HCT116 (cell line): Measurements from ENCODE around the gene DPH2. TPM values are rescaled to one million over a fixed set of nuclear protein-coding genes. Genes with fewer than 3 reads are reported as not detected.

Source experiments
- ATAC-seq: fragments of 200-7000 bp; cut with Tn5 transposase; 2 replicates; pipeline ENCODE4 v1.9.1; 2020; ENCODE audit warnings: mild to moderate bottlenecking, moderate library complexity
- BruUV-seq: library from RNA; stranded (reverse); fragments of 400-500 nt; replicated peaks from 2 replicates; lab custom pipeline; 2021; lab: Mats Ljungman, UMichigan
- CTCF ChIA-PET: fragments of 300-600 bp; sonication (Branson Sonifier 250); formaldehyde crosslinking; loops from one replicate; lab custom pipeline; 2021; ENCODE audit warnings: antibody characterized with exemption; lab: Charles Lee
- POLR2A ChIA-PET: fragments of 300-600, 350-600 bp; sonication (Branson Sonifier 250); formaldehyde crosslinking; loops from one replicate; lab custom pipeline; 2021; ENCODE audit warnings: antibody characterized with exemption; lab: Charles Lee
- RAD21 ChIA-PET, 2 experiments: fragments of 300-600 bp; sonication (Branson Sonifier 250); formaldehyde crosslinking; loops; one replicate each; lab custom pipeline; 2023; ENCODE audit warnings: low total read pairs in 2 of 2; ENCODE audit not compliant: uncharacterized antibody in 2 of 2, unreplicated experiment in 2 of 2, low non-redundant PET in 1 of 2; lab: Charles Lee
- DNase-seq: peaks from one replicate; pipeline ENCODE4 v3.0.0-alpha.2; 2010; ENCODE audit warnings: low read depth, low spot score
- H2AFZ ChIP-seq: fragments of 200-600 bp; shearing (Covaris generic), sonication (generic); 2 replicates; pipeline ENCODE4 v1.6.1; 2017; ENCODE audit warnings: low read depth, mixed run types, mixed read lengths, antibody characterized with exemption, low read length; ENCODE audit not compliant: poor library complexity, severe bottlenecking
- H3K27ac ChIP-seq: 2 replicates; pipeline ENCODE4 v1.5.1; 2012; ENCODE audit warnings: low read depth, low read length
- H3K27me3 ChIP-seq: fragments of 200-600 bp; sonication (generic); 2 replicates; pipeline ENCODE4 v1.6.1; 2016; ENCODE audit warnings: mixed run types, low read length, mixed read lengths; ENCODE audit not compliant: insufficient read depth
- H3K36me3 ChIP-seq, 2 experiments: fragments of 200-500 bp in 1 of 2; fragments of 200-600 bp in 1 of 2; sonication (Bioruptor generic) in 1 of 2; sonication (generic) in 1 of 2; 2 replicates each; pipeline versions ENCODE4 v1.5.1 to v1.6.1; 2014 to 2016; ENCODE audit warnings: low read length in 2 of 2, inconsistent platforms in 1 of 2, mixed read lengths in 1 of 2, mixed run types in 1 of 2; ENCODE audit not compliant: insufficient read depth in 2 of 2, control insufficient read depth in 1 of 2
- H3K4me1 ChIP-seq, 2 experiments: fragments of 200-600 bp in 1 of 2; sonication (generic) in 1 of 2; 2 replicates each; pipeline versions ENCODE4 v1.5.1 to v1.6.1; 2012 to 2017; ENCODE audit warnings: low read length in 2 of 2, inconsistent platforms in 1 of 2, mild to moderate bottlenecking in 1 of 2, mixed read lengths in 1 of 2, mixed run types in 1 of 2, moderate library complexity in 1 of 2; ENCODE audit not compliant: insufficient read depth in 2 of 2, control insufficient read depth in 1 of 2
- H3K4me2 ChIP-seq: fragments of 200-600 bp; sonication (generic); 2 replicates; pipeline ENCODE4 v1.6.1; 2017; ENCODE audit warnings: mixed run types, low read length, mixed read lengths
- H3K4me3 ChIP-seq, 2 experiments: fragments of 200-600 bp in 1 of 2; sonication (generic) in 1 of 2; replicated peaks in 1 of 2; 2 replicates each; pipeline ENCODE4 v1.5.1; 2011 to 2016; ENCODE audit warnings: low read length in 2 of 2, control low read depth in 1 of 2, low read depth in 1 of 2, mild to moderate bottlenecking in 1 of 2, mixed read lengths in 1 of 2, mixed run types in 1 of 2
- H3K79me2 ChIP-seq: fragments of 200-600 bp; sonication (generic); 2 replicates; pipeline ENCODE4 v1.6.1; 2017; ENCODE audit warnings: mild to moderate bottlenecking, mixed run types, low read length, moderate library complexity, mixed read lengths; ENCODE audit not compliant: insufficient read depth
- H3K9ac ChIP-seq: fragments of 200-600 bp; sonication (generic); 2 replicates; pipeline ENCODE4 v1.6.1; 2016; ENCODE audit warnings: low read length, mixed read lengths
- H3K9me2 ChIP-seq: fragments of 200-600 bp; sonication (generic), shearing (Covaris generic); 2 replicates; pipeline ENCODE4 v1.6.1; 2017; ENCODE audit warnings: mixed run types, mild to moderate bottlenecking, moderate library complexity; ENCODE audit not compliant: insufficient read depth
- H3K9me3 ChIP-seq, 2 experiments: fragments of 200-500 bp in 1 of 2; fragments of 200-600 bp in 1 of 2; sonication (Bioruptor generic) in 1 of 2; sonication (generic) in 1 of 2; 2 replicates each; pipeline ENCODE4 v1.6.1; 2014 to 2017; ENCODE audit warnings: low read length in 2 of 2, mixed read lengths in 2 of 2, inconsistent platforms in 1 of 2, low read depth in 1 of 2, mild to moderate bottlenecking in 1 of 2, mixed run types in 1 of 2, moderate library complexity in 1 of 2; ENCODE audit not compliant: control insufficient read depth in 1 of 2, insufficient read depth in 1 of 2
- H4K20me1 ChIP-seq: fragments of 200-600 bp; sonication (generic), shearing (Covaris generic); 2 replicates; pipeline ENCODE4 v1.6.1; 2017; ENCODE audit warnings: mixed run types, mild to moderate bottlenecking, moderate library complexity; ENCODE audit not compliant: insufficient read depth
- CBX3 ChIP-seq: IDR thresholded peaks from 2 replicates; pipeline ENCODE4 v1.6.1; 2012; ENCODE audit warnings: low read depth
- EGR1 ChIP-seq: IDR thresholded peaks from 2 replicates; pipeline ENCODE4 v1.6.1; 2012; ENCODE audit warnings: low read depth
- ELF1 ChIP-seq: IDR thresholded peaks from 2 replicates; pipeline ENCODE4 v1.6.1; 2012; ENCODE audit warnings: low read depth, borderline replicate concordance
- EZH2 ChIP-seq: fragments of 200-600 bp; sonication (generic); IDR thresholded peaks from 2 replicates; pipeline ENCODE4 v1.6.1; 2017; ENCODE audit warnings: antibody characterized with exemption, mixed run types
- FOSL1 ChIP-seq: IDR thresholded peaks from 2 replicates; pipeline ENCODE4 v1.6.1; 2012; ENCODE audit warnings: low read depth
- JUND ChIP-seq: IDR thresholded peaks from 2 replicates; pipeline ENCODE4 v1.6.1; 2012
- POLR2A ChIP-seq: IDR thresholded peaks from 2 replicates; pipeline ENCODE4 v1.7.0; 2011; ENCODE audit warnings: borderline replicate concordance; ENCODE audit not compliant: insufficient read depth, insufficient read length; ENCODE audit errors: extremely low read depth
- RAD21 ChIP-seq: IDR thresholded peaks from 2 replicates; pipeline ENCODE4 v1.6.1; 2012; ENCODE audit warnings: low read depth, mild to moderate bottlenecking
- YY1 ChIP-seq: IDR thresholded peaks from 2 replicates; pipeline ENCODE4 v1.6.1; 2011; ENCODE audit warnings: low read length, low read depth, moderate library complexity, mild to moderate bottlenecking; ENCODE audit not compliant: insufficient replicate concordance; ENCODE audit errors: extremely low read depth
- ZFX ChIP-seq: fragments of 450-650 bp; IDR thresholded peaks from 2 replicates; pipeline ENCODE4 v1.6.1; 2017
- intact Hi-C: fragments of 100-400 bp; cut with micrococcal nuclease; formaldehyde crosslinking; loops from 2 replicates; pipeline ENCODE4 v1.10.0; 2022
- total RNA-seq: library from RNA; stranded (reverse); gene quantifications from one replicate; pipeline ENCODE4 v1.2.1, GENCODE V29; 2021; ENCODE audit not compliant: unreplicated experiment
- TF ChIP-seq, protein P1 (sequence below), 3 experiments: fragments of 200-600 bp in 1 of 3; sonication (generic) in 1 of 3; IDR thresholded peaks in 2 of 3; conservative IDR thresholded peaks in 1 of 3; 2 replicates each; pipeline ENCODE4 v1.5.1; 2012 to 2017; ENCODE audit warnings: low read depth in 2 of 3, low read length in 2 of 3, antibody characterized with exemption in 1 of 3, borderline replicate concordance in 1 of 3, control low read depth in 1 of 3, mild to moderate bottlenecking in 1 of 3, mixed read lengths in 1 of 3, mixed run types in 1 of 3, moderate library complexity in 1 of 3; ENCODE audit not compliant: insufficient read depth in 1 of 3
- TF ChIP-seq, protein P2 (sequence below): IDR thresholded peaks from 2 replicates; pipeline ENCODE4 v1.6.1; 2012
- TF ChIP-seq, protein P3 (sequence below): IDR thresholded peaks from 2 replicates; pipeline ENCODE4 v1.6.1; 2011; ENCODE audit warnings: mild to moderate bottlenecking, low read length, moderate library complexity; ENCODE audit not compliant: insufficient replicate concordance; ENCODE audit errors: extremely low read depth
- TF ChIP-seq, protein P4 (sequence below): IDR thresholded peaks from 2 replicates; pipeline ENCODE4 v1.6.1; 2012

The DPH2 gene
- total RNA-seq, 1 experiment from 2014 or later: 53.2 TPM

DNA sequence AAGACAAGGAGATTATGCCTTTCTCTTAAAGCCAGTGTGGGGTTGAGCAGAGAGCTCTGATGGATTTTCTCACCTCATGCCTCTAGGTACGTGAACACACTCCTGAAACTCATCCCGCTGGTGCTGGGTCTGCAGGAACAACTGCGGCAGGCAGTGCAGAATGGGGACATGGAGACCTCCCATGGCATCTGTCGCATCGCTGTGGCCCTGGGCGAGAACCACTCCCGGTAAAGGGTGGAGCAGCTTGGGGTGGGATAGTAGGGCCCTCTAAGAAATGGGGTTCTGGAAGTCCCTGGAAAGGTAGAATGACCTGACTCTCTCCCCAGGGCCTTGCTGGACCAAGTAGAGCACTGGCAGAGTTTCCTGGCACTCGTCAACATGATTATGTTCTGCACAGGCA lies 13.6 kb upstream of the DPH2 start:
- Histone ChIP-seq H3K9me3 (no peaks in the 10 kb centered on the region), H3K4me1 (no peaks in the 10 kb centered on the region), H3K27ac (no peak overlapping the region), H3K4me3 (no peak overlapping the region), H3K36me3 (peaks cover 0 to 4% of the 10 kb centered on the region in 2 experiments; a peak in 1 of 4 replicates), H3K9me2 (no peaks in the 10 kb centered on the region), H3K4me2 (no peak overlapping the region), H2AFZ (no peak overlapping the region), H4K20me1 (no peaks in the 10 kb centered on the region), H3K27me3 (no peaks in the 10 kb centered on the region), H3K9ac (no peak overlapping the region), H3K79me2 (no peaks in the 10 kb centered on the region)
- DNase-seq: no peak
- ChIA-PET CTCF (no interaction called here), POLR2A (interaction anchor here (1.3 kb wide), 1 partner anchor 13 kb away, joined by 3 read pairs; the partner anchor contains the start of gene DPH2), RAD21 (no interaction called here)
- TF ChIP-seq POLR2A (no peak), YY1 (no peak), EZH2 (no peak), JUND (no peak), EGR1 (no peak), RAD21 (no peak), FOSL1 (no peak), ELF1 (no peak), ZFX (no peak), CBX3 (no peak)
- TF ChIP-seq, protein P1, sequence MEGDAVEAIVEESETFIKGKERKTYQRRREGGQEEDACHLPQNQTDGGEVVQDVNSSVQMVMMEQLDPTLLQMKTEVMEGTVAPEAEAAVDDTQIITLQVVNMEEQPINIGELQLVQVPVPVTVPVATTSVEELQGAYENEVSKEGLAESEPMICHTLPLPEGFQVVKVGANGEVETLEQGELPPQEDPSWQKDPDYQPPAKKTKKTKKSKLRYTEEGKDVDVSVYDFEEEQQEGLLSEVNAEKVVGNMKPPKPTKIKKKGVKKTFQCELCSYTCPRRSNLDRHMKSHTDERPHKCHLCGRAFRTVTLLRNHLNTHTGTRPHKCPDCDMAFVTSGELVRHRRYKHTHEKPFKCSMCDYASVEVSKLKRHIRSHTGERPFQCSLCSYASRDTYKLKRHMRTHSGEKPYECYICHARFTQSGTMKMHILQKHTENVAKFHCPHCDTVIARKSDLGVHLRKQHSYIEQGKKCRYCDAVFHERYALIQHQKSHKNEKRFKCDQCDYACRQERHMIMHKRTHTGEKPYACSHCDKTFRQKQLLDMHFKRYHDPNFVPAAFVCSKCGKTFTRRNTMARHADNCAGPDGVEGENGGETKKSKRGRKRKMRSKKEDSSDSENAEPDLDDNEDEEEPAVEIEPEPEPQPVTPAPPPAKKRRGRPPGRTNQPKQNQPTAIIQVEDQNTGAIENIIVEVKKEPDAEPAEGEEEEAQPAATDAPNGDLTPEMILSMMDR (IDR thresholded peaks at IDR 0.05 in 2 of 3, conservative IDR thresholded peaks at IDR 0.05 in 1 of 3; ENCODE audit: borderline replicate concordance in 1 of 3, insufficient read depth in 1 of 3, low read depth in 2 of 3, low read length in 2 of 3): no peak
- TF ChIP-seq, protein P2, sequence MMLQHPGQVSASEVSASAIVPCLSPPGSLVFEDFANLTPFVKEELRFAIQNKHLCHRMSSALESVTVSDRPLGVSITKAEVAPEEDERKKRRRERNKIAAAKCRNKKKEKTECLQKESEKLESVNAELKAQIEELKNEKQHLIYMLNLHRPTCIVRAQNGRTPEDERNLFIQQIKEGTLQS: no peak
- TF ChIP-seq, protein P3, sequence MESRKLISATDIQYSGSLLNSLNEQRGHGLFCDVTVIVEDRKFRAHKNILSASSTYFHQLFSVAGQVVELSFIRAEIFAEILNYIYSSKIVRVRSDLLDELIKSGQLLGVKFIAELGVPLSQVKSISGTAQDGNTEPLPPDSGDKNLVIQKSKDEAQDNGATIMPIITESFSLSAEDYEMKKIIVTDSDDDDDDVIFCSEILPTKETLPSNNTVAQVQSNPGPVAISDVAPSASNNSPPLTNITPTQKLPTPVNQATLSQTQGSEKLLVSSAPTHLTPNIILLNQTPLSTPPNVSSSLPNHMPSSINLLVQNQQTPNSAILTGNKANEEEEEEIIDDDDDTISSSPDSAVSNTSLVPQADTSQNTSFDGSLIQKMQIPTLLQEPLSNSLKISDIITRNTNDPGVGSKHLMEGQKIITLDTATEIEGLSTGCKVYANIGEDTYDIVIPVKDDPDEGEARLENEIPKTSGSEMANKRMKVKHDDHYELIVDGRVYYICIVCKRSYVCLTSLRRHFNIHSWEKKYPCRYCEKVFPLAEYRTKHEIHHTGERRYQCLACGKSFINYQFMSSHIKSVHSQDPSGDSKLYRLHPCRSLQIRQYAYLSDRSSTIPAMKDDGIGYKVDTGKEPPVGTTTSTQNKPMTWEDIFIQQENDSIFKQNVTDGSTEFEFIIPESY: no peak
- TF ChIP-seq, protein P4, sequence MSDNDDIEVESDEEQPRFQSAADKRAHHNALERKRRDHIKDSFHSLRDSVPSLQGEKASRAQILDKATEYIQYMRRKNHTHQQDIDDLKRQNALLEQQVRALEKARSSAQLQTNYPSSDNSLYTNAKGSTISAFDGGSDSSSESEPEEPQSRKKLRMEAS: no peak
- no TSS peak for BruUV-seq
- intact Hi-C loops: no loop called here
- ATAC-seq: no peak
